CD14-positive monocyte (primary cell): Measurements from ENCODE around the gene SPR. TPM values are rescaled to one million over a fixed set of nuclear protein-coding genes. Genes with fewer than 3 reads are reported as not detected.

ENCODE experiments used
- DNase-seq, 3 donors: peaks; one replicate each; pipeline ENCODE4 v3.0.0-alpha.2; 2011 to 2022
- H2AFZ ChIP-seq: 2 replicates; pipeline ENCODE4 v1.6.0; 2012; ENCODE audit warnings: mild to moderate bottlenecking, low read depth, low read length, inconsistent platforms; ENCODE audit not compliant: insufficient read depth, poor library complexity, severe bottlenecking
- H3K27ac ChIP-seq, 2 donors: 1 replicate in 1 of 2; 2 replicates in 1 of 2; pipeline ENCODE4 v1.5.1; 2012 to 2013; ENCODE audit warnings: low read length in 2 of 2, control low read depth in 1 of 2, inconsistent platforms in 1 of 2, low read depth in 1 of 2, mild to moderate bottlenecking in 1 of 2
- H3K27me3 ChIP-seq, 2 donors: one replicate each; pipeline versions ENCODE4 v1.6.0 to v1.6.1; 2011 to 2013; ENCODE audit warnings: low read length in 2 of 2; ENCODE audit not compliant: control insufficient read depth in 2 of 2, insufficient read depth in 2 of 2
- H3K36me3 ChIP-seq, 2 donors: replicated peaks in 1 of 2; 1 replicate in 1 of 2; 2 replicates in 1 of 2; pipeline versions ENCODE4 v1.5.1 to v1.6.1; 2012 to 2013; ENCODE audit warnings: low read length in 2 of 2, control low read depth in 1 of 2, inconsistent platforms in 1 of 2, mild to moderate bottlenecking in 1 of 2; ENCODE audit not compliant: insufficient read depth in 2 of 2, control insufficient read depth in 1 of 2
- H3K4me1 ChIP-seq, 2 donors: 1 replicate in 1 of 2; 2 replicates in 1 of 2; pipeline versions ENCODE4 v1.5.1 to v1.6.1; 2012 to 2013; ENCODE audit warnings: low read length in 2 of 2, control low read depth in 1 of 2, inconsistent platforms in 1 of 2, mild to moderate bottlenecking in 1 of 2, moderate library complexity in 1 of 2; ENCODE audit not compliant: insufficient read depth in 2 of 2, control insufficient read depth in 1 of 2
- H3K4me2 ChIP-seq: replicated peaks from 2 replicates; pipeline ENCODE3; 2012; ENCODE audit warnings: low read length, moderate library complexity, mild to moderate bottlenecking; ENCODE audit not compliant: poor library complexity, severe bottlenecking; ENCODE audit errors: extremely low read depth
- H3K4me3 ChIP-seq, 3 experiments: fragments of 200-600 bp in 1 of 3; sonication (generic) in 1 of 3; replicated peaks in 1 of 3; 1 replicate in 2 of 3; 2 replicates in 1 of 3; pipeline ENCODE4 v1.5.1; 2011 to 2013; ENCODE audit warnings: low read length in 3 of 3, mild to moderate bottlenecking in 3 of 3, control low read depth in 2 of 3, low read depth in 2 of 3, inconsistent platforms in 1 of 3, moderate library complexity in 1 of 3
- H3K79me2 ChIP-seq: 2 replicates; pipeline ENCODE4 v1.6.0; 2012; ENCODE audit warnings: mild to moderate bottlenecking, control low read depth, inconsistent platforms, low read length, moderate library complexity; ENCODE audit not compliant: insufficient read depth
- H3K9ac ChIP-seq: 2 replicates; pipeline ENCODE4 v1.6.0; 2017; ENCODE audit warnings: low read length, mild to moderate bottlenecking; ENCODE audit not compliant: insufficient read depth, poor library complexity, severe bottlenecking
- H3K9me3 ChIP-seq, 2 donors: replicated peaks in 1 of 2; 1 replicate in 1 of 2; 2 replicates in 1 of 2; pipeline versions ENCODE4 v1.5.1 to v1.6.1; 2012 to 2013; ENCODE audit warnings: low read length in 2 of 2, control low read depth in 1 of 2; ENCODE audit not compliant: control insufficient read depth in 1 of 2, insufficient read depth in 1 of 2
- H4K20me1 ChIP-seq: 2 replicates; pipeline ENCODE4 v1.6.0; 2012; ENCODE audit warnings: mild to moderate bottlenecking, low read length, control low read depth, moderate library complexity; ENCODE audit not compliant: insufficient read depth
- H3K27ac Mint-ChIP-seq, 7 donors: one replicate each; pipeline ENCODE4 v1.8.0; 2020; ENCODE audit warnings: mild to moderate bottlenecking in 7 of 7, mixed read lengths in 7 of 7, moderate library complexity in 6 of 7, inconsistent platforms in 2 of 7
- H3K27me3 Mint-ChIP-seq, 3 donors: one replicate each; pipeline ENCODE4 v1.8.0; 2021 to 2022; ENCODE audit warnings: low read depth in 3 of 3, mild to moderate bottlenecking in 3 of 3, mixed read lengths in 3 of 3, moderate library complexity in 3 of 3, inconsistent platforms in 1 of 3
- H3K36me3 Mint-ChIP-seq, 2 donors: one replicate each; pipeline ENCODE4 v1.8.0; 2020; ENCODE audit warnings: mixed read lengths in 2 of 2, inconsistent platforms in 1 of 2, mild to moderate bottlenecking in 1 of 2
- H3K4me1 Mint-ChIP-seq: one replicate; pipeline ENCODE4 v1.8.0; 2020; ENCODE audit warnings: mild to moderate bottlenecking, mixed read lengths
- H3K4me3 Mint-ChIP-seq, 2 donors: one replicate each; pipeline ENCODE4 v1.8.0; 2020; ENCODE audit warnings: mild to moderate bottlenecking in 2 of 2, mixed read lengths in 2 of 2, moderate library complexity in 1 of 2
- H3K9me3 Mint-ChIP-seq, 7 donors: one replicate each; pipeline ENCODE4 v1.8.0; 2020 to 2022; ENCODE audit warnings: mixed read lengths in 7 of 7, mild to moderate bottlenecking in 6 of 7, moderate library complexity in 6 of 7, inconsistent platforms in 2 of 7
- CTCF ChIP-seq: fragments of 200-600 bp; IDR thresholded peaks from one replicate; pipeline ENCODE4 v1.8.0; 2022; ENCODE audit warnings: antibody characterized with exemption, mild to moderate bottlenecking
- WGBS: methylation state at CpG from one replicate; pipeline ENCODE4 v1.1.5; 2013; ENCODE audit warnings: missing lambda C conversion rate; ENCODE audit not compliant: insufficient coverage; 5-methylcytosine and 5-hydroxymethylcytosine counted together
- intact Hi-C, 2 donors: fragments of 100-400 bp; cut with micrococcal nuclease; formaldehyde crosslinking; loops; one replicate each; pipeline versions ENCODE4 v1.15.0 to v1.15.1; 2023
- polyA plus RNA-seq, 3 donors: library from polyadenylated mRNA; depleted of rRNA in 1 of 3; unstranded in 2 of 3; stranded (reverse) in 1 of 3; fragments of 300-500 nt in 2 of 3; fragments of >200 nt in 1 of 3; fragmentation: Illumina TruSeq in 2 of 3; gene quantifications; 1 replicate in 2 of 3; 2 replicates in 1 of 3; pipeline ENCODE4 v1.2.3, GENCODE V29; 2012 to 2021

SPR gene
- polyA plus RNA-seq, 3 donors, result 2.9 to 12.5 (median 7.6) TPM

- H3K4me3 ChIP-seq, result no peak overlapping the region
Measured at GRCh38 chr2:72932045-72932740, 45.0 kb downstream of the SPR start.

GRCh38 chr2:72932805-72933204 lies 45.6 kb downstream of the SPR start:
- Mint-ChIP-seq H3K9me3 (no peaks in the 10 kb centered on the region), H3K4me3 (no peak overlapping the region), H3K4me1 (no peaks in the 10 kb centered on the region), H3K27me3 (peaks cover 12 to 22% (median 19%) of the 10 kb centered on the region in 3 donors), H3K36me3 (no peaks in the 10 kb centered on the region), H3K27ac (no peak overlapping the region)
- Histone ChIP-seq H3K27ac (no peak overlapping the region), H3K4me2 (no peak overlapping the region), H3K4me1 (no peaks in the 10 kb centered on the region), H3K9ac (no peak overlapping the region), H3K36me3 (no peaks in the 10 kb centered on the region), H4K20me1 (no peaks in the 10 kb centered on the region), H2AFZ (no peak overlapping the region), H3K9me3 (no peaks in the 10 kb centered on the region), H3K27me3 (peaks cover 24 to 38% of the 10 kb centered on the region in 2 donors), H3K79me2 (no peaks in the 10 kb centered on the region), H3K4me3 (no peak overlapping the region)
- no peak for DNase-seq
- 100% methylated on average over 1 of the region's 4 CpGs for WGBS
- no peak for TF ChIP-seq CTCF
- intact Hi-C loops, result no loop called here

More at GRCh38 chr2:72932045-72932740, 45.0 kb downstream of the SPR start:
- Histone ChIP-seq H3K4me1 (no peaks in the 10 kb centered on the region), H3K79me2 (no peaks in the 10 kb centered on the region), H4K20me1 (no peaks in the 10 kb centered on the region), H3K27me3 (peaks cover 30 to 44% of the 10 kb centered on the region in 2 donors), H2AFZ (no peak overlapping the region), H3K36me3 (no peaks in the 10 kb centered on the region), H3K27ac (no peak overlapping the region), H3K9me3 (no peaks in the 10 kb centered on the region), H3K9ac (no peak overlapping the region), H3K4me2 (no peak overlapping the region)
- 4% methylated on average over 3 of the region's 5 CpGs for WGBS
- no peak overlapping the region for H3K4me3 Mint-ChIP-seq
- H3K27me3 Mint-ChIP-seq, result peaks cover 12 to 22% (median 17%) of the 10 kb centered on the region in 3 donors
- no peaks in the 10 kb centered on the region for H3K36me3 Mint-ChIP-seq
- no peaks in the 10 kb centered on the region for H3K4me1 Mint-ChIP-seq
- TF ChIP-seq CTCF, result no peak
- intact Hi-C loops, result no loop called here
- no peaks in the 10 kb centered on the region for H3K9me3 Mint-ChIP-seq
- no peak overlapping the region for H3K27ac Mint-ChIP-seq
- no peak for DNase-seq
